Measurements from ENCODE around the gene SRRT.

The SRRT gene

DNA sequence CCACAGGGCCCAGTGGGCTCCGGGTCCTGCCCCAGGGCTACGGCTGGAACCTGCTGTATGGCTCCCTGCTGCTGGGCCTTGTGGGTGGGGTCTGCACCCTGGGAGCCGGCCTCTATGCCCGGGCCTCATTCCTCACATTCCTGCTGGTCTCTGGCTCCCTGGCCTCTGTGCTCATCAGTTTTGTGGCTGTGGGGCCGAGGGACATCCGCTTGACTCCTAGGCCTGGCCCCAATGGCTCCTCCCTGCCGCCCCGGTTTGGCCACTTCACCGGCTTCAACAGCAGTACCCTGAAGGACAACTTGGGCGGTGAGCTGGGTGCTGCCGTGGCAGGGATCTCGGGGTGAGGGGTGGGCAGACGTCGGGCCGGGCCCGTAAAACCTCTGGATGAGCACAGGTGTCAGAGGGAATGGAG, 18.0 kb upstream of the SRRT start:
- DNase-seq: no peak

DNA sequence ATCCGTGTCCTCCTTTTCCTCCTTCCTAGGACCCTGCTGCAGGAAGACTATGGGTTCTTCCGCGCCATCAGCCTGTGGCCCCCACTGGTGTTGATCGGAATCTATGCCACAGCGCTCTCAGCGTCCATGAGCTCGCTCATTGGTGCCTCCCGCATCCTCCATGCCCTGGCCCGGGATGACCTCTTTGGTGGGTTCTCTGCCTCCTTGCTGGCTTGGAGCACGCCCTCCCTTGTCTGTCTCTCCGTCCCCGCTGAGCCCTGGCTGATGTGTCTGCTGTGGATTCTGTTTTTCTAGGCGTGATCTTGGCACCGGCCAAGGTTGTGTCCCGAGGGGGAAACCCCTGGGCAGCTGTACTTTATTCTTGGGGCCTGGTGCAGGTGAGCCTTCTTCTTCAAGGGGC, 15.0 kb upstream of the SRRT start:
- no peak for DNase-seq

DNA sequence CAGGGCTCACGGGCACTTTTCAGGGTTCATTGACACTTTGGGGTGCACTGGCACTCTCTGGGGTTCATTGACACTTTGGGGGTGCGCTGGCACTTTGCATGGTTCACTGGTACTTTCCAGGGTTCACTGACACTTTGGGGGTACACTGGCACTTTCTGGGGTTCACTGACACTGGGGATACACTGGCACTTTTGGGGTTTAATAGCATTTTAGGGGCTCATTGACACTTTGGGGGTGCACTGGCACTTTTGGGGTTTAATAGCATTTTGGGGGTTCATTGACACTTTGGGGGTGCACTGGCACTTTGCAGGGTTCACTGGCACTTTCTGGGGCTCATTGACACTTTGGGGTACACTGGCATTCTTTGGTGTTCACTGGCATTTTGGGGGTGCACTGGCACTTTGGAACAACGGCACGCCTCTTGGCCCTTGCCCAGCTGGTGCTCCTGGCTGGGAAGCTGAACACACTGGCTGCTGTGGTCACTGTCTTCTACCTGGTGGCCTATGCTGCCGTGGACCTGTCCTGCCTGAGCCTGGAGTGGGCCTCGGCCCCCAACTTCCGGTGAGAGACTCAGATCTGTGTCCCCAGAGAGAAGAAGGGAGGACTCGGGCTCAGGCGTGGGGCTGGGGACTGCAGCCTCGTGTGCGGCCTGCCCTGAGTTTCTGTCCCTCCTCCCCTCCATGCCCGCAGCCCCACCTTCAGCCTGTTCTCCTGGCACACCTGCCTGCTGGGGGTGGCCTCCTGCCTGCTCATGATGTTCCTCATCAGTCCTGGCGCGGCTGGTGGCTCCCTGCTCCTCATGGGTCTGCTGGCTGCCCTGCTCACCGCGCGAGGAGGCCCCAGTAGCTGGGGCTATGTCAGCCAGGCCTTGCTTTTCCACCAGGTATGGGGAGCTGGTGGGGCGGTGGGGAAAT, 13.9 kb upstream of the SRRT start:
- DNase-seq: no peak

DNA sequence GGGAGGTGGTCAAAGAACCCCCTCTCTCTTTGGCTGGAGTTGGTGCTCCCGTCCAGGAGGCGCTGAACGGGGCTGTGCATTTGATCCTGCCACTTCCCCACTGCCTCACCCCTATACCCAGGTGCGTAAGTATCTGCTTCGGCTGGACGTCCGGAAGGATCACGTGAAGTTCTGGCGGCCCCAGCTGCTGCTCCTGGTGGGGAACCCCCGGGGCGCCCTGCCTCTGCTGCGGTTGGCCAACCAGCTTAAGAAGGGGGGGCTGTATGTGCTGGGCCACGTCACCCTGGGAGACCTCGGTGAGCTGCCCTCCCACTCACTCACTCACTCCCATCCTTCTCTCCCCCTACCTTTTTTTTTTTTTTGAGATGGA, 13.3 kb upstream of the SRRT start:
- no peak for DNase-seq

DNA sequence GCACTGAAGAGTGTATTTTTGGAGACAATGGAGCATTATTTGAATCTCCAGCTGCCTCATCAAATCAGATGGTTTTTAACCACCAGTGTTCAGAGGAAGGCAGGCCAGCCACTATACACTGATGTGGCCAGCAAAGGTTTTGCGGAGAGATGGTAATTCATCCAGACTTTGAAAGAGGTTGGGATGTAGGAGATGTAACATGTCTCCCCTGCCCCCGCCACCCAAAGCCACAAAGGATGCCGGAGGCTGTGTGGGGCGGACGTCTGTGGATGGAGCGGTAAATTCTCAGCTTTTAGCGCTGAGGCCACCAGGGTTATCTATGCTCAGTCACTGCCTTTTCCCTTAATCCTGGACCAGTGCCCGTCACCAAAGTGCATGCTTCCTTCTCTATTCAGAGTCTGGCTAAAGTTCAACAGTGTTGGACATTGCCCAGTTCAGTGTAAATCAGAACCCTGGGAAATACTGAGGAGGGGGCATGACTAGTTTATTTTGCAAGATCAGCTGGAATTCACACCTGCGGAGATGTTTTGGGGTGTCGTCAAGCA, 11.4 kb upstream of the SRRT start:
- no peak for DNase-seq

DNA sequence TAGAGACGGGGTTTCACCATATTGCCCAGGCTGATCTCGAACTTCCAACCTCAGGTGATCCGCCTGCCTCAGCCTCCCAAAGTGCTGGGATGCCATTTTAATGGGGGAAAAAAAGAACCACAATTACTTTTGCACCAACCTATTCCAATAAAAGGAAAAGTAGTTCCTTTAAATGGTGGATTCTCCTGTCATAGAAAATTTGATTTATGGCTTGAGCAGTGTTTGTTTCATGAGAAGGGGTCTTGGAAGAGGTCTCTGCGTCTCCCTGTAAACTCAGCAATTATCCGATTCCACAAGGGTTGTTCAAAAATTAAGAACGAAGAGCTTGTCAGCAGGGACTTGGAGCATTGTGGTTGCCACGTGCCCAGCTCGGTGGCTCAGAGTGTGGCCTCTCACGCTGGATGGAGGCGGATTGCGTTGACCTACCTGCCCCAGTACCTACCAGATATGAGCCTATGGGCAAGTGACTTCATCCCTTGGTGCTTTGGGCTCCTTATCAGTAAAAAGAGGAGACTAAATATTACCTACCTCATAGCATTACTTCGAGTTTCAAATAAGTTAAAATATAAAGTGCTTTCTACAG, 10.5 kb upstream of the SRRT start:
- DNase-seq: no peak

DNA sequence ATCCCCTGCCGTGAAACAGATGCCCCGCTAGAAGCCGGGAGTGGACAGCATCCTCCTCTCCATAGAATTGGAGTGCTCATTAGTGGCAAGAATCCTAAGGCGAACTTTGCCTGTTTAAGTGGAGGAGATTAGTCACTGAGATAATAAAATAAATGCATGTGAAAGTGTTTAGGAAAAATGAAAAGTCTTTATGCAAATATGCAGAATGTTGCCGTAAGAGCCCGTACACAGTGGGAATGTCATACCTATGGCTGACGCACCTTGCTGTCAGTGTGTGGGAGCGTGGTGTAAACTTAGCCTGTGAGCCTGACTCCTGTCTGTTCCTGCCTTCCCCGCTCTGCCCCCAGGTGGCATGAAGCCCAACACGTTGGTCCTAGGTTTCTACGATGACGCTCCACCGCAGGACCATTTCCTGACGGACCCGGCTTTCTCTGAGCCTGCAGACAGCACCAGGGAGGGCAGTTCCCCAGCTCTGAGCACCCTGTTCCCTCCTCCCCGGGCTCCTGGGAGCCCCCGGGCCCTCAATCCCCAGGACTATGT, 9.5 kb upstream of the SRRT start:
- DNase-seq: no peak

DNA sequence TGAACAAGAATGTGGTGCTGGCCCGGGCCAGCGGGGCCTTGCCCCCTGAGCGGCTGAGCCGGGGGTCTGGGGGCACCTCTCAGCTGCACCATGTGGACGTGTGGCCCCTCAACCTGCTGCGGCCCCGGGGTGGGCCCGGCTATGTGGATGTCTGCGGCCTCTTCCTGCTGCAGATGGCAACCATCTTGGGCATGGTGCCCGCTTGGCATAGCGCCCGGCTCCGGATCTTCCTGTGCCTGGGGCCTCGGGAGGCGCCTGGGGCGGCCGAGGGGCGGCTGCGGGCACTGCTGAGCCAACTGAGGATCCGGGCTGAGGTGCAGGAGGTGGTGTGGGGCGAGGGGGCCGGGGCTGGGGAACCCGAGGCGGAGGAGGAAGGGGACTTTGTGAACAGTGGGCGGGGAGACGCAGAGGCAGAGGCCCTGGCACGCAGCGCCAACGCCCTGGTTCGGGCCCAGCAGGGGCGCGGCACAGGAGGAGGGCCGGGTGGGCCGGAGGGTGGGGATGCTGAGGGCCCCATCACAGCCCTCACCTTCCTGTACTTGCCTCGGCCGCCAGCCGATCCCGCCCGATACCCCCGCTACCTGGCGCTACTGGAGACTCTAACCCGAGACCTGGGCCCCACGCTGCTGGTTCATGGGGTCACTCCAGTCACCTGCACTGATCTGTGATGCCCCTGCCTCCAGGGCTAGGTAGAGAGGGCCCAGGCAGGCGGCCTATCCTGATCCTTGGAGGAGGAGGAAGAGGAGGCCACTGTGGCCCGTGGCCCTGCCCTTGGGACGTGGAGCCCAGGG, 8.8 kb upstream of the SRRT start:
- DNase-seq: no peak

DNA sequence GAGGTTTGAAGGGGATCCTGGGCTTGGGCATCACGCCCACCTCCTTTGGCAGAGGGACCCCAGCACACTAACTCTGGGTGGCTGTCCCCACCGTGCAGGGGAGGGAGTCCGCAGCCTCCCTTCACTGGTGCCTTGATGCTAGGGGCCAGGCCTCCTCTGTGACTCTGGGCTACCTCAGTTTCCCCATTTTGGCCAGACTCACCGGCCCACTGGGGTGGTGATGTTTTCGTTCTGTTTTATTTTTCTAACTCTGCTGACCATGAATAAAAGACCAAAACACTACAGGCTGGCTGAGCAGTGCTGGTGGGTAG, 8.2 kb upstream of the SRRT start:
- no peak for DNase-seq

DNA sequence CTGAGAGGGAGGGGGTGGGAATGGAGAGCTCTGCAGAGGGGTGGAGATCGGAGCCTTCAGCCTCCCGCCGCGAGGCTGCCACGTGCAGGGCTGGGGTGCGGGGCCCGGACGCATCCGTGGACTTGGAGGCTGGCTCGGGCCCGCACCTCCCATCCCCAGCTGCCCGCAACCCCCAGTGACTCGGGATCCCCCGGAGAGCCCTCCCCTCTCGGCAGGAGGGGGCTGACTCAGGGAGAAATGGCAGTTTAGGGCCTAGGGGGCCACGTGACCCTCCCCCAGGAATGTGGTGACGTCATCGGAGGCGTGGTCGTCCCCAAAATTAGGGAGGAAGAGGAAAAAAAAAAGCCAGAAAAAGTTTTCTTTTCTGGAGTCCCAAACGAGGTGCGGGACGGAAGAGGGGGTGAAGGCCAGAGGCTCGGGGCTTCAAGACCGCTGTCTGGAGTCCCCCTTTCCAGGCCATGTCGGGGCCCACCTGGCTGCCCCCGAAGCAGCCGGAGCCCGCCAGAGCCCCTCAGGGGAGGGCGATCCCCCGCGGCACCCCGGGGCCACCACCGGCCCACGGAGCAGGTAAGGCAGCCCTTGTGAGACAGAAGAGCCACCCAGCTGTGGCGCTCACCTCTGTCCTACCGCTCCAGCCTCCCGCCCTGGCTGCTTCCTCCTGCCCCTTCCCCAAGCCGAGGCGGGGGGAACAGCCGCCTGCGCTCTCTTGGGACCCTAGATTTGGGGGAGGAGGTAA, 7.7 kb upstream of the SRRT start, which contains the start of gene TRIP6:
Gene TRIP6 (plus strand): TSS at position 348 of the 736 bp plus-strand sequence. CDS start 111 bp downstream, at position 459.
- DNase-seq: no peak

DNA sequence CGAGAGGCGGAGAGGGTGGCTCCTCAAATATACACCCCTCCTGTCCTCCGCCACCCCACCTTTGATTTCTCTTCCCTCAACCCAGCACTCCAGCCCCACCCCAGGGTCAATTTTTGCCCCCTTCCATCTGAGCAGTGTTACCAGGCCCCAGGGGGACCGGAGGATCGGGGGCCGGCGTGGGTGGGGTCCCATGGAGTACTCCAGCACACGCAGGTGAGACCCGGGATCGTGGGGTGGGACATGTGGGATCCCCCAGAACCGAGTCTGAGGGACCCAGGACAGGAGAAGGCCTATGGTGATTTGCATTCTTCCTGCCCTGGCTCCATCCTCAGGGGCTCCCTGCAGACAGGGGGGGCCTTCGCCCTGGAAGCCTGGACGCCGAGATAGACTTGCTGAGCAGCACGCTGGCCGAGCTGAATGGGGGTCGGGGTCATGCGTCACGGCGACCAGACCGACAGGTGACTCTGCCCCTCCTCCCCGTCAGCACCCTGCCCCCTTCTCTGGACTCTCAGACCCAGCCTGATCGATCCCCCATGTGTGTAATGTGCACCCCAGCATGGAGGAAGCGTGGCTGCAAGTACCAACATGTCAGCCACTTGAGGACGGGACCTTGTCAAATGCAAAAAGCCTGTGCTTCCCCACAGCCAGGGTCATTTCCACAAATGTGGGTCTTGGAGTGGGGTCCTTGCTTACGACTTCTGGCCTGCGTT, 7.0 kb upstream of the SRRT start:
- no peak for DNase-seq

DNA sequence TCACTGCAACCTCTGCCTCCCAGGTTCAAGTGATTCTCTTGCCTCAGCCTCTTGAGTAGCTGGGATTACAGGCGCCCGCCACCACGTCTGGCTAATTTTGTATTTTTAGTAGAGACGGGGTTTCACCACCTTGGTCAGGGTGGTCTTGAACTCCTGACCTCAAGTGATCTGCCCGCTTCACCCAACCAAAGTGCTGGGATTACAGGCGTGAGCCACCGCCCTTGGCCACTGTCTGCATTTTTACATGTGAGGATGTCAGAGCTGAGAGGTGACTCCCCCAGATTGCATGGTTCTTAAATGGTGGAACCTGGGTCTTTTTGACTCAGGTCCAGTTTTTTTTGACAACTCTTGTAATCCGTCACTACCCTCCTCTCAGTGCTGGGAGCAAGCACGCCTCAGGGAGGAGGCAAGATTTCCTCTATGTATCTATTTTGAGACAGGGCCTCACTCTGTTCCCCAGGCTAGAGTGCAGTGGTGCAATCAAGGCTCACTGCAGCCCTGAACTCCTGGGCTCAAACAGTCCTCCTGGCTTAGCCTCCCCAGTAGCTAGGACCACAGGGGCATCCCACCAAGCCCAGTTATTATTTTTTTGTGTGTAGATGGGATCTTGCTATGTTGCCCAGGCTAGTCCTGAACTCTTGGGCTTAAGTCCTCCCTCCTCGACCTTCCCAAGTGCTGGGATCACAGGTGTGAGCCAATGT, 1.2 kb upstream of the SRRT start:
- DNase-seq: no peak

DNA sequence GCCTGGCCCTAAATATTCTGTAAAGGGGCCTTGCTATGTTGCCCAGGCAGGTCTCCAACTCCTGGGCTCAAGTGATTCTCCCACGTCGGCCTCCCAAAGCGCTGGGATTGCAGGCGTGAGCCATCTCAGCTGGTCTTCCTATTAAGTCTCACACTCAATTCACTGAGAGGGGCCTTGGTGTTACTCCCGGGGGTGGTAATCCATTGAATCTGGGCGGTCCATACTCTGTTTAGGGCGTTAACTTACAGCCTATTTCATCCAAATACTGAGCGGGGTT, 665 bp upstream of the SRRT start:
- no peak for DNase-seq

DNA sequence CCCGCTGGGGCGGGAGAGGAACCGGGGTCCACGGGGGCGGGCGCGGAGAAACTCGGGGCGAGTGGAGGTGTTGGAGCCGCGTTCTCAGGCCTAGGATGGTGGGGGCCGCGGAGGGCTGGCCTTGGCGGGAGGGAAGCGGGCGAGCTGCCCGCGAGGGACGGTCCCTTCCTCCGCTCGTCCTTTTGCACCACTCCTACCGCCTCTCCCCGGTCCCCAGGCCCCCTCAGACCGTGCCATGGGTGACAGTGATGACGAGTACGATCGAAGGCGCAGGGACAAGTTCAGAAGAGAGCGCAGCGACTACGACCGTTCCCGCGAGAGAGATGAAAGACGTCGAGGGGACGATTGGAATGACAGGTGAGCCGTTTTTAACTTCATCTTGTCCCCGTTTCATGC, 451 bp downstream of the SRRT start:
- no peak for DNase-seq

DNA sequence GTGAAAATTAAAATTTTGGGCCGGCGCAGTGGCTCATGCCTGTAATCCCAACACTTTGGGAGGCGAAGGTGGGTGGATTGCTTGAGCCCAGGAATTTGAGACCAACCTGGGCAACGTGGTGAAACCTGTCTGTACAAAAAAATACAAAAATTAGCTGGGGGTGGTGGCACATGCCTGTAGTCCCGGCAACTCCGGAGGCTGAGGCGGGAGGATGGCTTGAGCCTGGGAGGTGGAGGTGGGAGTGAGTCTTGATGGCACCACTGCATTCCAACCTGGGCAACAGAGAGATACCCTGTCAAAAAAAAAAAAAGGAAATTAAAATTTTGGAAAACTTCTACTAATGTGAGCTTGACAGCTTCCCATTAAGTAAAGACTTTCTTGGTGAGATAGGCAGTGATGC, 3.1 kb downstream of the SRRT start:
- DNase-seq: no peak

DNA sequence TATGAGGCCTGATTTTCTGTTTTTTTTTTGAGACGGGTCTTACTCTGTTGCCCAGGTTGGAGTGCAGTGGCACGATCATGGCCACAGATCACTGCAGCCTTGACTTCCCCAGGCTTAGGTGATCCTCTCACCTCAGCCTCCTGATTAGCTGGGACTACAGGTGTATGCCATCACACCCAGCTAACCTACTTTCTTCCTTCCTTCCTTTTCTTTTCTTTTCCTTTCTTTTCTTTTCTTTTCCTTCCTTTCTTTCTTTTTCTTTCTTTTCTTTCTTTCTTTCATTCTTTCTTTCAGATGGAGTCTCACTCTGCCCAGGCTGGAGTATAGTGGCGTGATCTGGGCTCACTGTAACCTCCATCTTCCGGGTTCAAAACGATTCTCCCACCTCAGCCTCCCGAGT, 3.8 kb downstream of the SRRT start:
- DNase-seq: no peak

DNA sequence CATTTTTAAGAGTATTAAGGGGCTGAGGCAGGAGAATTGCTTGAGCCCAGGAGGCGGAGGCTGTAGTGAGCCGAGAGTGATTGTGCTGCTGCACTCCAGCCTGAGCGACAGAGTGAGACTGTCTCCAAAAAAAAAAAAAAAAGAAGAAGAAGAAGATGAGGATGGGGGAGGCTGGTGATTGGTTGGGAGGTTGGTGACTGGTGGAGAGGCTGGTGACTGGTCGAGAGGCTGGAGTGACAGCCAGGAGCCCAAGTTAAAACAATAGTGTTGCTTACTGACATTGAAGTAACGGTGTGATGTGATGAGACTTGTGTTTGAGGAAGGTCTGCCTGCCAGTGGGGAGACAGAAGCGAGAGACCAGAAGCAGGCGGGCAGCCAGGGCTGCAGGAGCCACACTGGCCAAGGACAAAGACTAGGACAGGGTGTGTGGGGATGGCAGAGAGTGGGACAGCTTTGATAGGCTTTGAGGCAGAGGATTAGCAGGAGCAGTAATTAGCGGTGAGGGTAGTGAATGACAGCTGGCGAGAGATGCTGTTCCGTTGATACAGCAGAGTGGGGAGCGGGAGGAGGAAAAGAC, 4.9 kb downstream of the SRRT start:
- DNase-seq: no peak

DNA sequence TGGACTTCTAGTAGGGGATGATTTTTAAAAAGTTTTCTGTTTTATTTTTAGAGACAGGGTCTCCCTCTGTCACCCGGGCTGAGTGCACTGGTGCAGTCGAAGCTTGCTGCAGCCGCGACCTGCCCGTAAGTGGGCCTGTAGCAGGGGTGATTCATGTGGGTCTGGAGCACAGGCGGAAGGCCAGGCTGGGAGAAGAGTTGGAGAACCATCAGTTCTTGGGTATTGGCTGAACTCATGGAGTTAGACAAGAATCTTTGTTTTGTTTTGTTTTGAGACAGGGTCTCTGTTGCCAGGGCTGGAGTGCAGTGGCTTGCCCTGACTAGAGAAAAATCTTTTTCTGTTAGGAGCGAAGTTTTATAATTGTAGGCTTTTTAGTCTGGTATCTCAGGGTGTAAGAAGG, 5.7 kb downstream of the SRRT start:
- DNase-seq: no peak

DNA sequence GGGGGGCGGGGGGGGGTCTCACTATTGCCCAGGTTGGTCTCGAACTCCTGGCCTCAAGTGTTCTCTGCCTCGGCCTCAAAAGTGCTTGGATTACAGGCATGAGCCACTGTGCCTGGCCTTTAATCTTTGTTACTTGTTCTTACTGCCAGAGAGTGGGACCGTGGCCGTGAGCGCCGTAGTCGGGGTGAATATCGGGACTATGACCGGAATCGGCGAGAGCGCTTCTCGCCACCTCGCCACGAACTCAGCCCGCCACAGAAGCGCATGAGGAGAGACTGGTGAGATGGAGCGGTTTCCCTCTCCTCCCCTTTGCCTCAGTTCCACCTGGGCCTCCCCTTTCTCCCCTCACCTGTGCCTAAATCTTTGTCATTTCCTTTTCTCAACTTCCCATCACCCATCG, 6.2 kb downstream of the SRRT start:
- no peak for DNase-seq

DNA sequence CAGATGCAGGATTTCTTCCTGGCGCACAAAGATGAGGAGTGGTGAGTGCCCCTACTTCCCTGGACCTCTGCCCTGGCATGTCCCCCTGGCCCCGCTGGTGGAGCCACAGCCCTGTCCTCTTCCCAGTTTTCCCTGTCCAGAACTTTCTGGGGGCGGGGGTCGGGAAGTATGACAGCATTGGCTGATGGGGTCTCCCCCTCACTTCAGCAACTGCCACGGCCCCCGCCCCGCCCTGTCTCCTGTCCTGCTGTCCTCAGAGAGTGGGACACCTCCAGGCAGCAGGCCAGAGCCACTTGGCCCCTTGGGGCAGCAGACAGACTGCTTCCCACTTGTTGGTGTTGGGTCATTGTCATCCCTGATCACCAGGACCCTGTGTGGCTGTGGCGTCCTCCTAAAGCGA, 7.3 kb downstream of the SRRT start:
- no peak for DNase-seq

DNA sequence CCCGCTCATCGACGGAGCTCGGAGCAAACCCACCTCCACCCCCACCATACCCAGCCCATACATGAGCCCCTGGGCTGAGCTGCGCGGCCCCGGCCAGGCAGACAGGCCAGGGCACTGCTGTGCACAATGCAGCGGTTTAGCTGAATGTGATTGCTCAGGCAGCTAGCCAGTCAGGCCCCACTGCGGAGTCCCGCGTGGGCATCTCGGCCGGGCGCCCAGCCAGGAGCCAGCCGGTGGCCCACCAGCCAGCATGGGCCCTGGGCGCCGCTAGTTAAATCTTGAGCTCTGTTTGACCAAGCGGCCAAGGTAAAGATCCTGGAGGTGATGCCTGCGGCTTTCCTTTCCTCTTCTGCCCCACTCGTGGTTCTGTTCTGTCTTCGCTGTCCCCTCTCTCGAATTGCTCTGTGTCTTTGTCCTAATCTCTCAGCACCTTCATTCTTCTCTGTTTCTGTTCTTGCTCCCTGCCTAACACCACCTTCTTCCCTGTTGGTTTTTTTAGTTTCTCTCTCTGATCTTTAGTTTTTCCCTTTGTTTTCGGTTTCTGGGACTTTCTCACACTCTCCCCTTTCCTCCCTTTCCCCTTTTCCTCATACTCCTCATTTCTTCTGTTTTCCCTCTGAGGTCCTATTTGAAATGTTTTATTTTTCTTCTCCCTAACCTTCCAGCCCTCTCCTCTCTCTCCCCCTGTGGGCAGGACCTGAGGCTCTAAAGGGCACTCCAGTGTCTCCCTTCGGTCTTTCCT, 8.1 kb downstream of the SRRT start:
- DNase-seq: no peak
